HEK293 (cell line): Measurements from ENCODE around the gene RABEP1.

ENCODE experiments used
- KLF1 ChIP-seq: fragments of 450-650 bp; formaldehyde crosslinking; IDR thresholded peaks from 2 replicates; pipeline ENCODE4 v1.5.1; 2016; ENCODE audit warnings: missing biosample characterization, missing genetic modification characterization
- MYNN ChIP-seq: fragments of 450-650 bp; formaldehyde crosslinking; IDR thresholded peaks from 2 replicates; pipeline ENCODE4 v1.5.1; 2016; ENCODE audit warnings: missing biosample characterization, missing genetic modification characterization, borderline replicate concordance
- TCF7L2 ChIP-seq: IDR thresholded peaks from 2 replicates; pipeline ENCODE4 v1.6.1; 2011; ENCODE audit warnings: low read depth, mild to moderate bottlenecking, inconsistent platforms, low read length, moderate library complexity, borderline replicate concordance
- ZBTB1 ChIP-seq: fragments of 450-650 bp; formaldehyde crosslinking; IDR thresholded peaks from 2 replicates; pipeline ENCODE4 v1.5.1; 2016; ENCODE audit warnings: missing biosample characterization, missing genetic modification characterization
- ZBTB21 ChIP-seq: fragments of 450-650 bp; formaldehyde crosslinking; IDR thresholded peaks from 2 replicates; pipeline ENCODE4 v1.5.1; 2017; ENCODE audit warnings: missing biosample characterization, missing genetic modification characterization
- ZEB2 ChIP-seq: fragments of 450-650 bp; formaldehyde crosslinking; IDR thresholded peaks from 2 replicates; pipeline ENCODE4 v1.5.1; 2016; ENCODE audit warnings: missing biosample characterization, missing genetic modification characterization
- ZFP3 ChIP-seq: fragments of 450-650 bp; formaldehyde crosslinking; IDR thresholded peaks from 2 replicates; pipeline ENCODE4 v1.5.1; 2016; ENCODE audit warnings: low read depth, missing biosample characterization, missing genetic modification characterization
- ZNF112 ChIP-seq: fragments of 450-650 bp; formaldehyde crosslinking; IDR thresholded peaks from 2 replicates; pipeline ENCODE4 v1.5.0; 2017; ENCODE audit warnings: missing biosample characterization, missing genetic modification characterization
- ZNF132 ChIP-seq: fragments of 450-650 bp; formaldehyde crosslinking; IDR thresholded peaks from 2 replicates; pipeline ENCODE4 v1.5.1; 2017; ENCODE audit warnings: missing biosample characterization, missing genetic modification characterization, borderline replicate concordance
- ZNF133 ChIP-seq: fragments of 450-650 bp; formaldehyde crosslinking; IDR thresholded peaks from 2 replicates; pipeline ENCODE4 v1.5.1; 2016; ENCODE audit warnings: missing biosample characterization, missing genetic modification characterization
- ZNF175 ChIP-seq: fragments of 450-650 bp; formaldehyde crosslinking; IDR thresholded peaks from 2 replicates; pipeline ENCODE4 v1.5.1; 2016; ENCODE audit warnings: missing biosample characterization, missing genetic modification characterization
- ZNF2 ChIP-seq: fragments of 450-650 bp; formaldehyde crosslinking; IDR thresholded peaks from 2 replicates; pipeline ENCODE4 v1.5.1; 2016; ENCODE audit warnings: missing biosample characterization, missing genetic modification characterization
- ZNF214 ChIP-seq: fragments of 450-650 bp; formaldehyde crosslinking; IDR thresholded peaks from 2 replicates; pipeline ENCODE4 v1.5.1; 2017; ENCODE audit warnings: missing biosample characterization, mild to moderate bottlenecking, missing genetic modification characterization, borderline replicate concordance
- ZNF23 ChIP-seq: fragments of 450-650 bp; formaldehyde crosslinking; IDR thresholded peaks from 2 replicates; pipeline ENCODE4 v1.5.1; 2016; ENCODE audit warnings: missing biosample characterization, missing genetic modification characterization, borderline replicate concordance
- ZNF239 ChIP-seq: fragments of 450-650 bp; formaldehyde crosslinking; IDR thresholded peaks from 2 replicates; pipeline ENCODE4 v1.5.1; 2016; ENCODE audit warnings: missing biosample characterization, missing genetic modification characterization
- ZNF354C ChIP-seq: fragments of 450-650 bp; formaldehyde crosslinking; IDR thresholded peaks from 2 replicates; pipeline ENCODE4 v1.5.1; 2016; ENCODE audit warnings: missing biosample characterization, missing genetic modification characterization, low read depth, borderline replicate concordance
- ZNF391 ChIP-seq: fragments of 450-650 bp; formaldehyde crosslinking; IDR thresholded peaks from 2 replicates; pipeline ENCODE4 v1.5.1; 2016; ENCODE audit warnings: low read depth, missing biosample characterization, missing genetic modification characterization, borderline replicate concordance
- ZNF48 ChIP-seq: fragments of 450-650 bp; formaldehyde crosslinking; IDR thresholded peaks from 2 replicates; pipeline ENCODE4 v1.5.1; 2016; ENCODE audit warnings: missing biosample characterization, missing genetic modification characterization
- ZNF596 ChIP-seq: fragments of 450-650 bp; IDR thresholded peaks from 2 replicates; pipeline ENCODE4 v1.5.0; 2018; ENCODE audit warnings: missing biosample characterization, mild to moderate bottlenecking, missing genetic modification characterization, moderate library complexity
- ZNF624 ChIP-seq: fragments of 450-650 bp; formaldehyde crosslinking; IDR thresholded peaks from 2 replicates; pipeline ENCODE4 v1.5.1; 2017; ENCODE audit warnings: missing biosample characterization, missing genetic modification characterization
- ZNF660 ChIP-seq: fragments of 450-650 bp; IDR thresholded peaks from 2 replicates; pipeline ENCODE4 v1.5.1; 2018; ENCODE audit warnings: missing biosample characterization, mild to moderate bottlenecking, missing genetic modification characterization
- ZNF664 ChIP-seq: fragments of 450-650 bp; formaldehyde crosslinking; IDR thresholded peaks from 2 replicates; pipeline ENCODE4 v1.5.1; 2016; ENCODE audit warnings: missing biosample characterization, missing genetic modification characterization
- ZNF777 ChIP-seq: fragments of 450-650 bp; formaldehyde crosslinking; IDR thresholded peaks from 2 replicates; pipeline ENCODE4 v1.5.1; 2017; ENCODE audit warnings: missing biosample characterization, missing genetic modification characterization, borderline replicate concordance
- ZNF785 ChIP-seq: fragments of 450-650 bp; formaldehyde crosslinking; IDR thresholded peaks from 2 replicates; pipeline ENCODE4 v1.5.1; 2016; ENCODE audit warnings: missing biosample characterization, missing genetic modification characterization
- ZSCAN30 ChIP-seq: fragments of 450-650 bp; IDR thresholded peaks from 2 replicates; pipeline ENCODE4 v1.5.1; 2018; ENCODE audit warnings: missing biosample characterization, mild to moderate bottlenecking, missing genetic modification characterization, moderate library complexity
- TF ChIP-seq, protein P1 (sequence below): fragments of 450-650 bp; formaldehyde crosslinking; IDR thresholded peaks from 2 replicates; pipeline ENCODE4 v1.5.1; 2017; ENCODE audit warnings: missing biosample characterization, missing genetic modification characterization
- TF ChIP-seq, protein P2 (sequence below): fragments of 450-650 bp; formaldehyde crosslinking; IDR thresholded peaks from 2 replicates; pipeline ENCODE4 v1.5.1; 2016; ENCODE audit warnings: missing biosample characterization, missing genetic modification characterization
- TF ChIP-seq, protein P3 (sequence below): fragments of 450-650 bp; formaldehyde crosslinking; IDR thresholded peaks from 2 replicates; pipeline ENCODE4 v1.5.1; 2016; ENCODE audit warnings: missing biosample characterization, missing genetic modification characterization
- TF ChIP-seq, protein P4 (sequence below): fragments of 450-650 bp; formaldehyde crosslinking; IDR thresholded peaks from 2 replicates; pipeline ENCODE4 v1.5.1; 2016; ENCODE audit warnings: missing biosample characterization, missing genetic modification characterization
- TF ChIP-seq, protein P5 (sequence below): sonication (generic); formaldehyde crosslinking; IDR thresholded peaks from 2 replicates; pipeline ENCODE4 v1.8.1; 2022; ENCODE audit warnings: mild to moderate bottlenecking, moderate library complexity, missing genetic modification reagents
- TF ChIP-seq, protein P6 (sequence below): fragments of 450-650 bp; formaldehyde crosslinking; IDR thresholded peaks from 2 replicates; pipeline ENCODE4 v1.5.1; 2016; ENCODE audit warnings: missing biosample characterization, missing genetic modification characterization

Gene RABEP1

DNA sequence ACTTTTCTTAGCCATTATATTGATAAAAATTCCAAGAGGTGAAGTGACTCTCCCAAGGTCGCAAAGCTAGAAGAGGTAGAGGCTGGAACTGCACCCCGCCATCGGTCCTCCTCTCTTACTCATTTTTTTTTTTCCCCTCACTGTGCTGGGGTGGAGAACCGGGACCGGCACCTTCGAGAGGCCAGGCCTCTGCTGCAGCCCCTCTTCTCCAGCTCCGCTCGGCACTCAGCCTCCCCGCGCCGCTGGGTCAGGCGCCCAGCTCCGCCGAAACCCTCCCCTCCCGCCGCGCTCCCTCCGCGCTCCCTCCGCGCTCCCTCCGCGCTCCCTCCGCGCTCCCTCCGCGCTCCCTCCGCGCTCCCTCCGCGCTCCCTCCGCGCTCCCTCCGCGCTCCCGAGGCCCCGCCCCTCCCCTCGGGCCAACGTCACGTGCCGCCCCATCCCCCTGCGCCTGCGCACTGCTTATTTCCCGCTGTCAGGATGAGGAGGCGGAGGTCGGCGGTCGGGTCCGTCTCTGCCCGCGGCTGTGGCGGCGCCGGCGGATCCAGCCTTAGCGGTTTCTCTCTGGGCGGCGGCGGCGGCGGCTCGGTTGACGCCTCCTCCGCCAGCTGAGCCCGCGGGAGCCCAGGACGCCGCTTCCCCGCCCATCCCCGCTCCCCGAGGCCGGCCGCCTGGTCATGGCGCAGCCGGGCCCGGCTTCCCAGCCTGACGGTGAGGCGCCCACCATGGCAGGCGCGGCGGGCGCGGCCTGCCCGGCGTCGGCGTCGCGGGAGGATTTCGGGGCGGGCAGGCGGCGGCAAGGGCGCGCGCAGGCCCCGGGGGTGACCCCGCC, at the start of gene RABEP1 (continued):
- no peak for TF ChIP-seq ZNF23 (tag by site-specific recombination)
- TF ChIP-seq, protein P1, sequence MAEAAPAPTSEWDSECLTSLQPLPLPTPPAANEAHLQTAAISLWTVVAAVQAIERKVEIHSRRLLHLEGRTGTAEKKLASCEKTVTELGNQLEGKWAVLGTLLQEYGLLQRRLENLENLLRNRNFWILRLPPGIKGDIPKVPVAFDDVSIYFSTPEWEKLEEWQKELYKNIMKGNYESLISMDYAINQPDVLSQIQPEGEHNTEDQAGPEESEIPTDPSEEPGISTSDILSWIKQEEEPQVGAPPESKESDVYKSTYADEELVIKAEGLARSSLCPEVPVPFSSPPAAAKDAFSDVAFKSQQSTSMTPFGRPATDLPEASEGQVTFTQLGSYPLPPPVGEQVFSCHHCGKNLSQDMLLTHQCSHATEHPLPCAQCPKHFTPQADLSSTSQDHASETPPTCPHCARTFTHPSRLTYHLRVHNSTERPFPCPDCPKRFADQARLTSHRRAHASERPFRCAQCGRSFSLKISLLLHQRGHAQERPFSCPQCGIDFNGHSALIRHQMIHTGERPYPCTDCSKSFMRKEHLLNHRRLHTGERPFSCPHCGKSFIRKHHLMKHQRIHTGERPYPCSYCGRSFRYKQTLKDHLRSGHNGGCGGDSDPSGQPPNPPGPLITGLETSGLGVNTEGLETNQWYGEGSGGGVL (tag by site-specific recombination): peak; percentile 99
- TF ChIP-seq ZNF175: no peak
- no peak for TF ChIP-seq ZBTB21 (tag by site-specific recombination)
- TF ChIP-seq MYNN (tag by site-specific recombination): no peak
- TF ChIP-seq, protein P2, sequence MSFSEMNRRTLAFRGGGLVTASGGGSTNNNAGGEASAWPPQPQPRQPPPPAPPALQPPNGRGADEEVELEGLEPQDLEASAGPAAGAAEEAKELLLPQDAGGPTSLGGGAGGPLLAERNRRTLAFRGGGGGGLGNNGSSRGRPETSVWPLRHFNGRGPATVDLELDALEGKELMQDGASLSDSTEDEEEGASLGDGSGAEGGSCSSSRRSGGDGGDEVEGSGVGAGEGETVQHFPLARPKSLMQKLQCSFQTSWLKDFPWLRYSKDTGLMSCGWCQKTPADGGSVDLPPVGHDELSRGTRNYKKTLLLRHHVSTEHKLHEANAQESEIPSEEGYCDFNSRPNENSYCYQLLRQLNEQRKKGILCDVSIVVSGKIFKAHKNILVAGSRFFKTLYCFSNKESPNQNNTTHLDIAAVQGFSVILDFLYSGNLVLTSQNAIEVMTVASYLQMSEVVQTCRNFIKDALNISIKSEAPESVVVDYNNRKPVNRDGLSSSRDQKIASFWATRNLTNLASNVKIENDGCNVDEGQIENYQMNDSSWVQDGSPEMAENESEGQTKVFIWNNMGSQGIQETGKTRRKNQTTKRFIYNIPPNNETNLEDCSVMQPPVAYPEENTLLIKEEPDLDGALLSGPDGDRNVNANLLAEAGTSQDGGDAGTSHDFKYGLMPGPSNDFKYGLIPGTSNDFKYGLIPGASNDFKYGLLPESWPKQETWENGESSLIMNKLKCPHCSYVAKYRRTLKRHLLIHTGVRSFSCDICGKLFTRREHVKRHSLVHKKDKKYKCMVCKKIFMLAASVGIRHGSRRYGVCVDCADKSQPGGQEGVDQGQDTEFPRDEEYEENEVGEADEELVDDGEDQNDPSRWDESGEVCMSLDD: no peak
- TF ChIP-seq ZSCAN30 (tag by site-specific recombination): 0 out of 2 replicates have a peak, but pooled peaks have one; percentile 19
- TF ChIP-seq ZFP3 (tag by site-specific recombination): no peak
- no peak for TF ChIP-seq ZNF132
- TF ChIP-seq, protein P3, sequence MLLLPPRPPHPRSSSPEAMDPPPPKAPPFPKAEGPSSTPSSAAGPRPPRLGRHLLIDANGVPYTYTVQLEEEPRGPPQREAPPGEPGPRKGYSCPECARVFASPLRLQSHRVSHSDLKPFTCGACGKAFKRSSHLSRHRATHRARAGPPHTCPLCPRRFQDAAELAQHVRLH (tag by site-specific recombination): 0 out of 2 replicates have a peak, but pooled peaks have one; percentile 59
- TF ChIP-seq ZNF48 (tag by site-specific recombination): no peak
- peak; percentile 83 for TF ChIP-seq ZNF2 (tag by site-specific recombination)
- TF ChIP-seq, protein P4, sequence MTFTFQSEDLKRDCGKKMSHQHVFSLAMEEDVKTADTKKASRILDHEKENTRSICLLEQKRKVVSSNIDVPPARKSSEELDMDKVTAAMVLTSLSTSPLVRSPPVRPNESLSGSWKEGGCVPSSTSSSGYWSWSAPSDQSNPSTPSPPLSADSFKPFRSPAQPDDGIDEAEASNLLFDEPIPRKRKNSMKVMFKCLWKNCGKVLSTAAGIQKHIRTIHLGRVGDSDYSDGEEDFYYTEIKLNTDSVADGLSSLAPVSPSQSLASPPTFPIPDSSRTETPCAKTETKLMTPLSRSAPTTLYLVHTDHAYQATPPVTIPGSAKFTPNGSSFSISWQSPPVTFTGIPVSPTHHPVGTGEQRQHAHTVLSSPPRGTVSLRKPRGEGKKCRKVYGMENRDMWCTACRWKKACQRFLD (tag by site-specific recombination): no peak
- no peak for TF ChIP-seq ZBTB1 (tag by site-specific recombination)
- no peak for TF ChIP-seq ZNF112
- TF ChIP-seq ZNF214 (tag by site-specific recombination): no peak
- TF ChIP-seq ZNF664 (tag by site-specific recombination): no peak
- TF ChIP-seq ZNF660 (tag by site-specific recombination): no peak
- no peak for TF ChIP-seq ZNF785 (tag by site-specific recombination)
- TF ChIP-seq ZEB2 (tag by site-specific recombination): peak; percentile 74
- TF ChIP-seq, protein P5, sequence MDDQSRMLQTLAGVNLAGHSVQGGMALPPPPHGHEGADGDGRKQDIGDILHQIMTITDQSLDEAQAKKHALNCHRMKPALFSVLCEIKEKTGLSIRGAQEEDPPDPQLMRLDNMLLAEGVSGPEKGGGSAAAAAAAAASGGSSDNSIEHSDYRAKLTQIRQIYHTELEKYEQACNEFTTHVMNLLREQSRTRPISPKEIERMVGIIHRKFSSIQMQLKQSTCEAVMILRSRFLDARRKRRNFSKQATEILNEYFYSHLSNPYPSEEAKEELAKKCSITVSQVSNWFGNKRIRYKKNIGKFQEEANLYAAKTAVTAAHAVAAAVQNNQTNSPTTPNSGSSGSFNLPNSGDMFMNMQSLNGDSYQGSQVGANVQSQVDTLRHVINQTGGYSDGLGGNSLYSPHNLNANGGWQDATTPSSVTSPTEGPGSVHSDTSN: peak; percentile 93
- TF ChIP-seq ZNF596 (tag by site-specific recombination): 0 out of 2 replicates have a peak, but pooled peaks have one; percentile 3
- peak; percentile 59; the same call in 1 of the 2 replicates for TF ChIP-seq ZNF391 (tag by site-specific recombination)
- TF ChIP-seq ZNF777 (tag by site-specific recombination): no peak
- no peak for TF ChIP-seq ZNF624 (tag by site-specific recombination)
- TF ChIP-seq, protein P6, sequence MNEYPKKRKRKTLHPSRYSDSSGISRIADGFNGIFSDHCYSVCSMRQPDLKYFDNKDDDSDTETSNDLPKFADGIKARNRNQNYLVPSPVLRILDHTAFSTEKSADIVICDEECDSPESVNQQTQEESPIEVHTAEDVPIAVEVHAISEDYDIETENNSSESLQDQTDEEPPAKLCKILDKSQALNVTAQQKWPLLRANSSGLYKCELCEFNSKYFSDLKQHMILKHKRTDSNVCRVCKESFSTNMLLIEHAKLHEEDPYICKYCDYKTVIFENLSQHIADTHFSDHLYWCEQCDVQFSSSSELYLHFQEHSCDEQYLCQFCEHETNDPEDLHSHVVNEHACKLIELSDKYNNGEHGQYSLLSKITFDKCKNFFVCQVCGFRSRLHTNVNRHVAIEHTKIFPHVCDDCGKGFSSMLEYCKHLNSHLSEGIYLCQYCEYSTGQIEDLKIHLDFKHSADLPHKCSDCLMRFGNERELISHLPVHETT (tag by site-specific recombination): no peak
- TF ChIP-seq ZNF133 (tag by site-specific recombination): no peak
- no peak for TF ChIP-seq TCF7L2
- no peak for TF ChIP-seq ZNF239 (tag by site-specific recombination)
- peak; percentile 36; the same call in 1 of the 2 replicates for TF ChIP-seq KLF1 (tag by site-specific recombination)
- TF ChIP-seq ZNF354C (tag by site-specific recombination): no peak
